Measurements from ENCODE around the gene HNRNPLL.
A peak's percentile ranks its signal among the peaks of the same experiment; 100 is the strongest.

The HNRNPLL gene

GRCh38 chr2:38590053-38590452 is 12.7 kb downstream of the HNRNPLL start:
- no peak for DNase-seq

GRCh38 chr2:38586931-38587330 is 15.8 kb downstream of the HNRNPLL start:
- no peak for DNase-seq

GRCh38 chr2:38584881-38585280 is 17.8 kb downstream of the HNRNPLL start:
- DNase-seq = no peak

- DNase-seq = no peak
These were observed 18.7 kb downstream of the HNRNPLL start for GRCh38 chr2:38583994-38584393.

GRCh38 chr2:38583524-38583923 is 19.2 kb downstream of the HNRNPLL start:
- DNase-seq = no peak

GRCh38 chr2:38581193-38582147 is 21.3 kb downstream of the HNRNPLL start:
- peak; percentile 65 for DNase-seq

GRCh38 chr2:38580115-38580636 is 22.6 kb downstream of the HNRNPLL start:
- DNase-seq = no peak

- no peak for DNase-seq
These were observed 23.9 kb downstream of the HNRNPLL start for GRCh38 chr2:38578832-38579231.

GRCh38 chr2:38574278-38574677 is 28.4 kb downstream of the HNRNPLL start:
- DNase-seq = no peak

GRCh38 chr2:38572167-38572566 is 30.6 kb downstream of the HNRNPLL start:
- no peak for DNase-seq

- no peak for DNase-seq
These were observed 31.5 kb downstream of the HNRNPLL start for GRCh38 chr2:38571193-38571592.

GRCh38 chr2:38568724-38569436 is 33.8 kb downstream of the HNRNPLL start:
- no peak for DNase-seq

- no peak for DNase-seq
These were observed 37.4 kb downstream of the HNRNPLL start for GRCh38 chr2:38565333-38565732.

- no peak for DNase-seq
These were observed 41.0 kb downstream of the HNRNPLL start for GRCh38 chr2:38561691-38562090.

GRCh38 chr2:38560092-38560491 is 42.6 kb downstream of the HNRNPLL start:
- no peak for DNase-seq

GRCh38 chr2:38557981-38558380 is 44.7 kb downstream of the HNRNPLL start:
- DNase-seq = no peak

GRCh38 chr2:38557217-38557616 is 45.5 kb downstream of the HNRNPLL start:
- DNase-seq = no peak

- DNase-seq = no peak
These were observed 46.5 kb downstream of the HNRNPLL start for GRCh38 chr2:38556006-38556801.

- no peak for DNase-seq
These were observed 47.6 kb downstream of the HNRNPLL start for GRCh38 chr2:38554973-38555595.

GRCh38 chr2:38553554-38553953 is 49.2 kb downstream of the HNRNPLL start:
- no peak for DNase-seq

GRCh38 chr2:38552259-38552658 is 50.5 kb downstream of the HNRNPLL start:
- no peak for DNase-seq

GRCh38 chr2:38551746-38552145 is 51.0 kb downstream of the HNRNPLL start:
- DNase-seq = no peak

Measured in NCI-H1105 treated with DMSO at 0.1 percent for 48 hours (cell line).